Suppressor macrophage (primary cell): Measurements from ENCODE around the gene TUNAR.

Experiments
- DNase-seq, 4 experiments: peaks; one replicate each; pipeline ENCODE4 v3.0.0-alpha.2; 2020 to 2022

TUNAR gene

DNA sequence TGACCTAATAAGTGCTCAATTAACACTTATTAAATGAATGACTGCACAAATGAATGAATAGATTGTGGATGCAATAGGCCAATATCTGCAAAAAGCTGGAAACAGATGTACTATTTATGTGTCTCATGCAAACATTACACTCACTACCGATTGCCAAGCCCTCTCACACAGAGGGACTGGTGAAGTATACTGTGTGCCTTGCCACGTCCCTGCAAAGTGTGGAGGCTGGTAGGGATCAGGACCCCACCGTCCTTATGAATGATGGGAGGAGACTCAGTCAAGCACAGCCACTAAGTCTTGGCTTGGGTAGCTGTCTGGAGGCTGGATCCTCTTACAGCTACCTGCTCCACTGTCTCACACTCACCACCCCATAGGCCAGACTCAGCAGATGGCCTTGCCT is 3.9 kb upstream of the TUNAR start:
- no peak for DNase-seq

DNA sequence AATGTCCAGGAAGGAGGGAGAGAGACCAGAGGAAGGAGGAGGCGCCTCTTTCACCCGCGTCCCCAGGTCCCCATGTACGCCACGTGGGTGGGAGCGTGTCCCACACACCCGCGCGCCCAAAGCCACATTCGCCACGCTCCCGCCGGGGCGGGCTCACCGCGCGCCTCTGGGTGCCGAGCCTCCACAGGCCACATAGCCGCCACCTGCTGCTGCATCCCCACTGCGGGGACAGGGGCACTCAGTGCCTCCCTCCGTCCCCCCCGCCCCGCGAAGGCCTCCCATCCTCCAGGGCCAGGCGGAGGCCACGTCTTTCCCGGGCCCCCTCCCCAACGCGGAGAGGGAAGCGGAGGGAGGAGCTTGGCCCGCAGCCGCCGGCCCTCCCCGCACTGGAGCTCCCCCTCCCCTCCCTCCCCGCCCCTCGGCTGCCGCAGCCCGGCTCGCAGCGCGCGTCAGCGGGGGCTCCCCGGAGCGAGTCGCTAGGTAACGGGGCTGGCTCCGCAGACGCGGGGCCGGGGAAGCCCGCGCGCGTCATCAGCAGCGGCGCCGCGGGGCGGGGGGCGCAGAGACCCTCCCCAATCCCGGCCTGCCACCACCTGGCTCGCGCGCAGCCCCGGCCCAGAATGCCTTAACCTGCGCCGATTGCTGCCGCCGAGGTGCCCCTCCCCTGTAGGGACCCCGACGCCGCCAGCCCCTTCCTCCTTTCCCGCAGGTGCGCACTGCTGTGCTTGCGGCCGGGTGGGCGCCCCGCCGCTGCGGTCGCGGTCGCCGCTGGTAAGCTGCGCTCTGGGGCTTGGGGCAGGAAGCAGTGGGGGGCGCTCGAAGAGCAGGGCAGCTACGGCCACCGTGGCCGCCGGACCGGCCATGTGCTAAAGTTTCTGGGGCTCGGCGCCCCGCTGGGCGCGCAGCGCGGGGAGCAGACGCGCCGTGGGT is 536 bp upstream of the TUNAR start:
- no peak for DNase-seq

DNA sequence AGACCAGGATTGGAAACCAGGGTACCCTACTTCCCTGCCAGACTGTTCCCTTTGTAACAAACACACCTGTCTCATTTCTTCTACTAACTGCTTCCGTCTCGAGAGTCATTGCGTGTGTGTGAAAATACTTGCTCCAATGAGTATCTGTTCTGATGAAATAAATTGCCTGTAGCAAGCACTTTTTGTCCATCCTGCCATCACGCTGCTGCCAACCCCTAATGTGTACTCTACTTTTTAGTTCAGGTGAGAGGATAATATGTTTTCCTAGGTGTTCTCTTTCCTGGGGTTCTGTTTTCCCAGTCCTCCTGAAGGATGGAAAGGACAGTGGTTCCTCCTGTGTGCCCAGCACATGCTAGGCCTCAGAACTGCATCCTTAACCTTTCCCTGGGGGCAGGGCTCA is 1.0 kb downstream of the TUNAR start:
- no peak for DNase-seq

DNA sequence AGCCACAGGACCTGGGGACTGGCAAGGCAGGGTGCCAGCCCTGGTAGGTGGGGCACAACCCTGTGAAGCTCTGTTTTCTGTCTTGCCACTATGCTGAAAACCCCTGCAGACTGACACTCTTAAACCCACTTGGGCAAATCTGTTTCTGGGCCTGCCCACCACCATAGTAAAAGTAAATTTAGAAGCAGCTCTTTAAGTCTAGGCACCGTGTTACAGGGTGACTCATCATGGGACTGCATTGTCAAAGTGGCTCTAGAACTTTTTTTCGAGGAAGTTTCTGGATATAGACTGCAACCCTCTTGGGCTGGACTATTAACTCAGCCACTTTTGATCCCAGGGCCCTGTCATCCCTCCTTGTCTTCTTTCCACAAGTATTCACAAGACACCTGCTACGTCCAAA is 7.7 kb downstream of the TUNAR start:
- no peak for DNase-seq

DNA sequence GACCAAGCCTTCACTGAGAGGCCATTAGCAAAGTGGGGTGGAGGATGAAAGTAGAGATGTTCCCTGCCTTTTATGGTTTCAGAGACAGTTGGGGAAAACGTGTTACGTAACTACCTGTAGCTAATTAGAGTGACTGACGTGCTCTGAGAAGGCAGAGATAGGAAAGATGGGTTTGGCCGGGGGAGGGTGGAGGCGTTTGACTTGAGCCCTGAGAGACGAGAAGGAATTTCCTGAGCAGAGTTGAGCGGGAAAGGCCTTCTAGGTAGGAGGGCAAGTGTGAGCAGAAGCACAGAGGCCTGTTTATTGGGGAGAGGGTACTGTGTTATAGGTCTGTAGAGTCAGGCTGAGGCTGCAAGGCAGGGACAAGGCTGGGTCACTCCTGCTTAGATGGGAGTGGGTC is 8.6 kb downstream of the TUNAR start:
- no peak for DNase-seq

DNA sequence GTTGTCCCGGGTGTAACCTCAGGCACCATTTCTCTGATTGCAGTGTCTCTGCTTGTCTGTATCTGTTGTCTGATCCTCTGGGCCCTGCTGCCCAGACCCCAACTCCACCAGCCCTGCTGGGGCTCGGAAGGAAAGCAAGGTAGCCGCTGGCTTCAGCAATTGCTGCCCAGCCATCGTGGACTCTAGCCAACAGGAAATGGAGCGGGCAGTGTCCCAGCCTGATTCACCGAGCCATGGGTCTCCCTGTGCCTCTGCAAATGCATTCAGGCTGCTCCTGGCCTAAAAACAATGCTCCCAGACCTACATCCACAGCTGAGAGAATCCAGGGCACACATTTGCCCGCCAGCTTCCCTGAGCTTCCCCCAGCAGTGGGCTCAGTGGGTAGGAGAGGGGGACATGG is 9.2 kb downstream of the TUNAR start:
- no peak for DNase-seq

DNA sequence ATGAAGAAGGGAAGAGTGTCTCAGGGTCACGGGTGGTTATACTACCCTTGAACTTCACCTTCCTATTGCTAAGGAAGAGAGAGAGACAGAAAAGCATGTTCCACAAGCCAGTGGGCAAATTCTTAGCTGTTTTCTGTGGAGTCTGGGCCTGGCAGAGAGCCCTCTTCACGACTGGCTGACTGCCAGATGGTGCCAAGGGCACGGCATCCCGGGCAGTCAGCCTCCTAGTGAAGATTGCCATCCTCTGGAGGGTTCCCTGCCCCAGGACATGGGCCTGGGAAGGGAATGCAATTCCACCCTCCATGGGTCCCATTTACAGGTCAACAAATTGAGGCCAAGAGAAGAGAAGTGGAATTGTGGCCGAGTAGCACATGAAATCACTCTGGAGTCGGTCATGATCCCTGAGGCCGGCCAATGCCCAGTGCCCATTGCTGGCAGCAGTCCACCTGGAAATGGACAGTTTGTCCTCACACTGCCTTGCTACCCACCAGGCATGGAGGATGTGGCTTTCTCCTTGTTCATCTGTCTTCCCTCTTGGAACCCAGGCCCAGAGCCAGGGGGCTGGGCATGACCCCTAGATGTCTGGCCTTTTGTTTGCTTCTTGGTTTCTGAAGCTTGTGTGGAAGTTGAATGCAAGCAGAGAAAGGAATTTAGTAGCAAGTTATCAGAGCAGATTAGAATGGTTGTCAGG is 9.9 kb downstream of the TUNAR start:
- no peak for DNase-seq

DNA sequence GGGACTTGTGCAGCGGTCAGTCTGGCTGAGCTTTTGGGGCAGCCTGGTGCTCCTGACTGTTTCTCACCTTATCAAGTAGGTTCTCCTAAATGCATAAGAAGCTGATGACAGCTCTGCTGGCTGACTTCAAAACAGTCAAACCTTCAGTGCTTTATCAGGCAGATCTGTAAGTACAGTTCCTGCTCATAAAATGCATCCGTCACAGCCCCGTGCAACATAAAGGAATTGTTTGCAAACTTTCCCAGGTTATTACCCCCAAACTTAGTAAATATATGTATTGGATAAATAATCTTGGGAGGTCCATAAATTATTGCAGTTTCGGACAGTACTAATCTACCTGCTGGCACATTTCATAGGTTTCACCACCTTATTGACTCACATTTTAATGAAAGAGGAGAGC is 10.7 kb downstream of the TUNAR start:
- DNase-seq: no peak

DNA sequence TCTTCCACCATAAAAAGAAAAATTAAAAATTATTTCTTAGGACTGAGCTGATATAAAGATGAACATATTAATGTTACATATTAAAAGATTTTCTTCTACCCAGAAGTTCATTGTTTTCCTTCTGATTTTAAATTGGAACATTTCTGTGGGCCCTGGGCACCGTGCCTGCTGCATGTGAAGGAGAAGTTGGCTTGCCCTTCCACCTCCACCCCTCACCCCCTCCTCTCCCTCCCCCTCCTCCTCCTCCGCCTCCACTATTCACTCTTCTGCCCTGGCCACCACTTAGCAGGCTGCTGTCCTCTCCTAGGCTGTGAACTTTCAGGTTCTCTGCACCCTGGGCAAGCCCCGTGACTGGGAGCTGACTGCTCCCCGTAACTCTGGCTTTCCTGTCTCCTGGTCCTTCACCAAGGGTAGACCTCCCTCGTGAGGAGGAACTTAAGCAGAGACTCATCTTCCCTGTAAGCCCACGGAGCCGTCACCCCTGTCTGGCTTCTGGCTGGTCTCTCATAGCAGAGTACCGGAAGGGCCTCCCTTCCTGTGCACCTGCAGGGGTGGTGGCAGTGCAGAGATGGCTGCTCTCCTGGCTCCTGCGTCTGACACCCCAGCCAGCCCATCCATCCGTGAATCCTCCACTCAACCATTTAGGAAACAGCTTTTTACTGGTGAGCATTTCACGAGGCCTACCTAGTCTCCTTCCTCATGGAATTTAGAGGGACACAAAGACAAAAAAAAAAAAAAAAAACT is 12.8 kb downstream of the TUNAR start:
- DNase-seq: no peak

DNA sequence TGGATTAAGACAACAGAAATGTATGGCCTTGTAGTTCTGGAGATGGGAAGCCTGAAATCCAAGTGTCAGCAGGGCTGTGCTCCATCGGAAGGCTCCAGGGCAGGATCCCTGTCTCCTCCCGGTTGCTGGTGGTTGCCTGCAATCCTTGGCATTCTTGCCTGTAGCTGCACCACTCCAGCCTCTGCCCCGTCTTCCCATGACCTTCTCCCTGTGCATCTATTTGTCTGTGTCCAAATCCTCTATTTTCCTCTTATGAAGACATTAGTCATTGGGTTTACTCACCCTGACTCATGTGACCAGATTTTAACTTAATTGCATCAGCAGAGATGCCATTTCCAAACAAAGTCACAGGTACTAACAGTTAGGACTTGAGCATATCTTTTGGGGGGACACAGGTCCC is 15.1 kb downstream of the TUNAR start:
- DNase-seq: no peak

DNA sequence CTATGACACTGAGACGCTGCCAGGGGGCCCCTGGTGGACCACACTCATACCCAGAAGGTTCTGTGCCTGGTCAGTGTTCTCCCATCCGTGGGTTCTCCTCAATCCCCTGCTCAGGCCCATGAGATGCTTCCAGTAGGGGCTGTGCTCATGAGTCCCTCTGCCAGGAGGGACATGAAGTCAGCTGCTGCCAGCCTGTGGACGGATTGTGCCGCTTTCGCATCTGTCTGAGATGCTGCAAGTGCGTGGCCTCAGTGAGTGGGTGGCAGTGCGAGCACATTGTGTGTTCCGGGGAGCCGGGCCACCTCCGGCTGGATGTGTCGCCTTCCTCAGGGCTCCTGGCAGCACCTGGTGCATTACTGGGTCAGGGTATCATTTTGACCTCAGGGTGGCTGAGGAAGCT is 15.5 kb downstream of the TUNAR start:
- DNase-seq: no peak

DNA sequence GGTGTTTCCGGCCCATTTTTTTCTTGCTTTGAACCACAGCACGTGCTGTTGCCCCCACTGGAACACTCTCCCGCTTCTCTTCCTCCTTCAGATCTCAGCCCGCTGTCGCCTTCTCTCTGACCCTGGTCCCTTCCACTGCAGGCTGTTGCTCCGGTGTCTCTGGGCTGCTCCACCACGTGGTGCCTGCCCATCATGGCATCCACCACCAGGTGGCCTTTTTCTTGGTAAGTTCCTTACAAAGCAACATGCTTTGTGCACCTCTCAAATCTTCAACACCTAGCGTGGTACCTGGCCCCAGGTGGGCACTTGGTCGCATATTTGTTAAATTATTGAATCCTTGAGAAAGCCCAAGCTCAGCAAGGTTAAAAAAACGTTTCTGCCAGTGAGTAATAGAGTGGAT is 19.1 kb downstream of the TUNAR start:
- DNase-seq: peak in 3 of 4 experiments; percentile 1 to 9 (median 2)

DNA sequence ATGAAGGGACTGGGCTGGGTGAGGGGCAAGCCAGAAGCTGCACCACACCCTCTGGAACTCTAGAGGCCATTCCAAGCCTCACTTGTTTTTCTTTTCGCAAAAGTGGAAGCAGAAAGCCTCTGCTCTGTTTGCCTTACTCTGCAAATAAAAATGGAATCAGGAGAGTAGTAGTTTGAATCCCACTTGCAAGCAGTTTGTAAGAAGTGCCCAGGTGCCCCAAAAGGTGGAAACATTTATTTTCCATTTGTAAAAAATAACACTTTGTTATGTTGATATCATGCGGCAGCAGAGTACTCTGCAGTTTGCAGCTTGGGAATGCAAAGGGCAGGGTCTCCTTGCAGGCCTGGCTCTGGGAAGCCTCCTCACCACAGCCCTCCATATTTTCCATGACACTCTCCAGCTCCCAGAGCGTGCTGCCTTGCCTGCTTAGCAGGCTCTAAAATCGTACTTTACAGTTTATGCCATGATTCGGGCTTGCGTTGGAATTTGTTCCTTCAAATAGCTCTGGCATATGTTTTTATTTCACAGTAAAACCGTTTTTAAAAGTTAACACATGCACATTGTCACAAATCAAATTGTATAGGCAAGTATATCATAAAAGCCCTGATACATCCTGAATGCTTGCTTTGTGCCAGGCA is 20.0 kb downstream of the TUNAR start:
- DNase-seq: no peak

DNA sequence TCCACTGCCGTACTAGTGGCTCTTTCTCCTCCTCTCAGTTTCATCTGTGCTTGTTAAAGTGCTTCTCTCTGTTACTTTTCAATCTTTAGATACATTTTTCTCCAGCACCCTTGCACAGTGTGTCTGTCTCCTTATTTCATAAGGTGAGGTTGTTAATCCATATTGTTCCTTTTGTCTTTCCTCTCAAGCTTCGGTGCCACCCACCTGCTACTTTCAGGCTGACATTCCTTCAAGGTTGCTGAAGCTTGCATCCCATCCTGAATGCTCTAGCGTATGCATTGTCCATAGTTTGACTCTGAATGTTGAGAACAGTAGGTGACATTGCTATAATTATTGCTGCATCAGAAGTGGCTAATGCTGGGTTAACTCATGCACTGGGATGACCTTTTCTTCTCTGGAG is 20.6 kb downstream of the TUNAR start:
- DNase-seq: no peak

DNA sequence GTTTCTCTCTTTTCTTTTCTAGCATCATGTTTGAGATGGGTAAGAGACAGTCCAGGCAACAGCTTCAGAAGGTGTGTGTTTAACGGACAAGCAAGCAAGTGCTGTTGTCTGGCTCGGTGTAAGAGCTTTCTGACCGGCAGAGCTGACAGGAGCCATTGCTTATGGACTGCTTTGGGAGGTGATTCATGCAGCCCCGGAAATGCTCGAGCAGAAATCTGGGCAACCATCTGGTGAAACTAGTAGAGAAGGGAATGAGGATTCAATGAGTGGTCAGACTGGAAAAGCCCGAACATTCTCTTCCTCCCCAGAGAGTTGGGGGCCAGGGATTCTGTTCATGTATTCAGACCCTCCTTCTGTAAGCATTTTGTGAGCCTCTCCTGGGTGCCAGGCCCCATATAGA is 24.4 kb downstream of the TUNAR start:
- no peak for DNase-seq

DNA sequence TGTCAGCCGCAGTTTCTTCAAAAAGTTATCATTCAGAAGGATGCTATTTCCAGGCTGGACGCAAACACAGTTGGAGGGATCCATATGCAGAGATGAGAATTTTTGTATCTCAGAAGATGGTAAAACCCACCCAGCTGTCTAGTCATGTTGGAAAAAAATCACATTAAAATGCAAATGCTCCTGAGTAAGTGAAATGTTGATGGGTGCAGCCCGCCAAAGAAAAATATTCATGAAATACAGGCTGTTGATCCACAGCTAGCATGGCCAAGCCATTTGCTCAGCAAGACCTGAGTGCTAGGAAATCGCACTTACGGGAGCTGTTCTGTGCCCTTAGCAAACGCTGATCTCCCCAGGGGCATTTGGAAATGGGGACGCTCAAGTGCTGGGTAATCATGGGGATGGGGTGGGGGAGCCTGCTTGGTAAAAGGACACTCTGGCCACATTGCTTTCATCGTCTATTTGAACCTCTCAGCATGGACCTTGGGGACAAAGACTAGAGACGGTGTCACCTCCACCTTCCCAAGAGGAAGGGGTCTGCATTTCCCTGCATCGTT is 25.7 kb downstream of the TUNAR start:
- no peak for DNase-seq

DNA sequence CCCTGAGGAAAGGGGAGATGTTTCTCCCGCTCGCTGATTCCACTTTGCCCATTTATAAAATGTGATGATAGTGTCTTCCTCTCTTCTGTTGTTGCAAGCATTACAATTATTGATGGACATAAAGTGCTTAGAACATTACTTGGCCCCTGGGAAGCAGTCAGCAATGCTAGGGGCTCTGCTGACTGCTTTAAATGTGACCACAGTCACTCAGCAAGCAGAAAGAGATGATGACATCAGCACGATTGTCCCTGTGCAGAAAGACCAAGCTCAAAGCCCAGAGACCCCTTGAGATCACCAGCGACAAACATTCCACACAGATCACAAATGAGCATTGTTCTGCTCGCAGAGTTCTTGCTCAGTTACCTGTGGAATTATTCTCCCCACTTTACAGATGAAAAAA is 26.5 kb downstream of the TUNAR start:
- no peak for DNase-seq

DNA sequence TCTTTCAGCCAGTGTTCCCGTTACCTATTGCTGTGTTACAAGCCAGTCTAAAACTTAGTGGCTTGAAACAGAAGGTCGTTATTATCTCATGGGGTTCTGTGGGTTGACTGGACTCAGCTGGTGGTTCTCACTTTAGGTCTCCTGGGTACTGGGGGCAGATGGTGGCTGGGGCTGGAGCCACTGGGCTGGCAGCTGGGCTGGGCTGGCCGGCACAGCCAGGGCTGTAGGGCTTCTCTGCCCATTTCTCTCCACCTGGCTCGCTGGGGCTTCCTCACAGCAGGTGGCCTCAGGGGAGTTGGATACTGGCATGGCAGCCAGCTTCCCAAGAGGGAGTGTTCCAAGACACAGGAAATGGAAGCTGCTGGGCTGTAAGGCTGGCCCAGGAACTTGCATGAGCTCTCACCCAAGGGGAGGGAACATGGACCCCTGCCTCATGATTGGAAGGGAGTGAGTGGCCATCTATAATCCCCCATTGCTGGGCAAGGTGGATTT is 27.0 kb downstream of the TUNAR start:
- no peak for DNase-seq

DNA sequence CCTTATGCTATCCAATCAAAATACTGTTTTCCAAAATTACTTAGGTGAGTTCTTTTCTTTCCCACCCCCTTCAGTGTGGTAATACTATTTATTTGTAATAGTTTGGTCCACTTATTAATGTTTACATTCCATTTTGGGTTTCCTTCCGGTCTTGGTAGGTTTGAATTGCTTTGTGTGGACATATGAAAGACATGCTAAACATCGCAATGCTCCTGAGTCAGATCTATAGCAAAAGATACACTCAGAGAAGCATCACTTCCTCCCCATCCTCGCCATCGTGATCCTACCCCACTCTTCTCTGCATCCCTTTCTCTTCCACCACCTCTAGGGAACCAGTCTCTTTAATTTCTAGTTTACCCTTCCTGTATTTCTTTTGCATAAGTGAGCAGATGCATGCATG is 30.0 kb downstream of the TUNAR start:
- no peak for DNase-seq

DNA sequence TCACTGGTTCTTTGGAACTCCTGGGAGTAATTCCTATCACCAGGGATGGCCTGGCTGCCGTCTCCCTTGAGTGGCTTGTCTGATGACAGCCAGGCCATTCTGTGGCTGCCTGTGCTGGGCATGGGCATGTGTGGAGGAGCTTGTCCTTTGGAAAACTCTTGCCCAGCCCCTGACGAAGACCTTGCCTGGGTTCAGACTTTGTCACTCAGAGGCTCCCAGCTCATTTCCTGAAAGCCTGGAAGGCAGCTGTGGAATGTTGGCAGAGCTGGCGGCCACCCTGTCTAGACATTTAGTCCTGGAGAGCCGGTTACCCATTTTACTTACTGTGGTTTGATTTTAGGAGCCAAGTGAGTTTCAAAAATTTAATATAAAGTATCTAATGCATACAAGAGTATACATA is 34.0 kb downstream of the TUNAR start:
- no peak for DNase-seq

DNA sequence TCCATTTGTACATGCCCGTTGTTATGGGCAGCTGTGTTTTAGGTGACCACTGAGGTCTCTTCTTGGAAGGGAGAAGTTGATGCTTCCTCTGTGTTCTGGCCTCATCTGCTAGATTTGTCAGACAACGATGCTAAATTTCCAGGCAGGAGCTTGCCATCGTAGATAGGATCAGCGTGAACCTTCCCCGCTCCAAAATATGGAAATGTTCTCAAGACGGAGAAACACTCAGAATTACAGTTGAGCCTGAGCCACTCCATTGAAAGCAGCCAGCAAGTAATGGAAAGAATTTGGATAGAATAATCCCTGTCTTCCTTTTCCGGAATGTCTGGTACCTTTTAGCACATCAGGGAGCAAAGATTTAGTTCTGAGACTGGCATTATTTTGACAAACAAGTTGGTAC is 34.8 kb downstream of the TUNAR start:
- no peak for DNase-seq

DNA sequence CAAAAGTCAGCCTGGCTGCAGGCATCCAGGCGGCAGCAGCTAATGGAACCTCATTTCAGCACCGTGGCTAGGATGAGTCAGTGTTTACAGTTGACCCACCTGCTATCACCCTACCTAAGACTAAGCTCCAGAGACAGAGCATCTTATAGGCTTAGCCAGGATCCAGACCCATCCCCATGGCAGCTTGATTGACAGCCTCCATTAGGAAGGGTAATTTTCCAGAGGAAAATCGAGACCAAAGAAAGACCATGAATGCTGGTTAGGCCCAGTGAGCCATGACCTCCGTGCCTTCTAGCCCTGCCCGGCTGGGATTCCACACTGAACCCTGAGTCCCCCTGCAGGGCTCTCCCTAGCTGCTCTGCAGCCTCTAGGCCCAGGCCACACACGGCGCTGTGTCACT is 38.7 kb downstream of the TUNAR start:
- DNase-seq: no peak

DNA sequence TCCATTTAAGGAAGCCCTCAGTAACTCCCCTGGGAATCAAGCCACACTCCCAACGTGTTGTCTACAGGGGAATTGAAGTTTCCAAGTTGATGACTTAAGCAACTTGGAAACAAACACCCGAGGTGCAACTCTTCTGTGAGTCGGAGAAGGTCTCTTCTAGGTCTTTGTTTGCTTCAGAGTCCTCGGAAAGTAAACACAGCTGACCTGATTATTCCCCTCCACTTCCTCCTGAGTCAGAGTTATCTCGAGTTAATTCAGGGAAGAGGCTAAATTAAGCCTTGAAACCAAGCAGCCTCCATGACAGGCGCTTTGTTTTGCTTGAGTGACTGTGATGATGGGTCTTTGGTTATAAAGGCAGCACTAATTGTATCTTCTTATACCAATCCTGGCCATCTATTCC is 41.8 kb downstream of the TUNAR start:
- no peak for DNase-seq
